Dedifferentiated amniotic fluid mesenchymal stem cell (primary cell): ENCODE data around the gene CCRL2.

Source experiments
- DNase-seq: peaks from one replicate; pipeline ENCODE4 v3.0.0-alpha.2; 2016; ENCODE audit errors: extremely low spot score

The CCRL2 gene

GRCh38 chr3:46456118-46456517 is 49.1 kb downstream of the CCRL2 start:
- DNase-seq, result no peak
